ENCODE results near the gene MAML1. TPM values are rescaled to one million over a fixed set of nuclear protein-coding genes. Genes with fewer than 3 reads are reported as not detected.
A peak's percentile ranks its signal among the peaks of the same experiment; 100 is the strongest.

Gene MAML1
- total and polyA plus RNA-seq, 2 experiments from 2014 or later = 9.6 to 43.9 TPM

DNA sequence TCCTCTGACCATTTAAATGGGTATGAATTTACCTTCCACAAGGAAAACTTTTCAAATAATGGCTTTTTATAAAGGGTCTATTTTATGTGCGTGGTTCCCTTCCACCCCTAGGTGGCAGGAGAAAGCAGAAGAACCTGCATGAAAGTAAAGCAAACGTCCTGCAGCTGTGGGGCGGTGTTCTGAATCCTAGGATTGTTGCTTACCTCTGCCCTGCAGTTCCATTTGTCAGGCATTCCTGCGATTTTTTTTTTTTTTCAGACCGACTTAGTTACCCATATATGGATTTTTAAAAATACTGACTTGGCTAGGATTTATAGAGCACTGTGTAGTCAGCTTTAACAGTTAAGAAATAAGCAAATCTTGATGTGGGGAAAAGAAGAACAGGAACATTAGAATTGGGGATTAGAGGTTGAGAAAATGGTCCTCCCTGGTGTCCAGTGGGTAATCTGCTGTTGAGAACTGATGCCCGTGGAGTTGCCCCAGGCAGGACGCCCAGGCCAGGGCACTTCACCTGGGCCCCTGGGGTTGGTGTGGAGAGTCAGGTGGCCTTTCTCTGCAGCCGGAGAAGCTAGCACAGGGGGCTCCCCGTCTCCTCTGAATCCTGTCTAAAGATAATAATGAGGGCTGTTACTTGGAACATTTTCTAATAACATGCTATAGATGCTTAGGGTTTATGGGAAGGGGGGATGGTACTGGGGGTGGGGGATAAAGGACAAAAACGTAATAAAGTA lies 30.8 kb downstream of the MAML1 start (continued):
- TF ChIP-seq, protein P1, sequence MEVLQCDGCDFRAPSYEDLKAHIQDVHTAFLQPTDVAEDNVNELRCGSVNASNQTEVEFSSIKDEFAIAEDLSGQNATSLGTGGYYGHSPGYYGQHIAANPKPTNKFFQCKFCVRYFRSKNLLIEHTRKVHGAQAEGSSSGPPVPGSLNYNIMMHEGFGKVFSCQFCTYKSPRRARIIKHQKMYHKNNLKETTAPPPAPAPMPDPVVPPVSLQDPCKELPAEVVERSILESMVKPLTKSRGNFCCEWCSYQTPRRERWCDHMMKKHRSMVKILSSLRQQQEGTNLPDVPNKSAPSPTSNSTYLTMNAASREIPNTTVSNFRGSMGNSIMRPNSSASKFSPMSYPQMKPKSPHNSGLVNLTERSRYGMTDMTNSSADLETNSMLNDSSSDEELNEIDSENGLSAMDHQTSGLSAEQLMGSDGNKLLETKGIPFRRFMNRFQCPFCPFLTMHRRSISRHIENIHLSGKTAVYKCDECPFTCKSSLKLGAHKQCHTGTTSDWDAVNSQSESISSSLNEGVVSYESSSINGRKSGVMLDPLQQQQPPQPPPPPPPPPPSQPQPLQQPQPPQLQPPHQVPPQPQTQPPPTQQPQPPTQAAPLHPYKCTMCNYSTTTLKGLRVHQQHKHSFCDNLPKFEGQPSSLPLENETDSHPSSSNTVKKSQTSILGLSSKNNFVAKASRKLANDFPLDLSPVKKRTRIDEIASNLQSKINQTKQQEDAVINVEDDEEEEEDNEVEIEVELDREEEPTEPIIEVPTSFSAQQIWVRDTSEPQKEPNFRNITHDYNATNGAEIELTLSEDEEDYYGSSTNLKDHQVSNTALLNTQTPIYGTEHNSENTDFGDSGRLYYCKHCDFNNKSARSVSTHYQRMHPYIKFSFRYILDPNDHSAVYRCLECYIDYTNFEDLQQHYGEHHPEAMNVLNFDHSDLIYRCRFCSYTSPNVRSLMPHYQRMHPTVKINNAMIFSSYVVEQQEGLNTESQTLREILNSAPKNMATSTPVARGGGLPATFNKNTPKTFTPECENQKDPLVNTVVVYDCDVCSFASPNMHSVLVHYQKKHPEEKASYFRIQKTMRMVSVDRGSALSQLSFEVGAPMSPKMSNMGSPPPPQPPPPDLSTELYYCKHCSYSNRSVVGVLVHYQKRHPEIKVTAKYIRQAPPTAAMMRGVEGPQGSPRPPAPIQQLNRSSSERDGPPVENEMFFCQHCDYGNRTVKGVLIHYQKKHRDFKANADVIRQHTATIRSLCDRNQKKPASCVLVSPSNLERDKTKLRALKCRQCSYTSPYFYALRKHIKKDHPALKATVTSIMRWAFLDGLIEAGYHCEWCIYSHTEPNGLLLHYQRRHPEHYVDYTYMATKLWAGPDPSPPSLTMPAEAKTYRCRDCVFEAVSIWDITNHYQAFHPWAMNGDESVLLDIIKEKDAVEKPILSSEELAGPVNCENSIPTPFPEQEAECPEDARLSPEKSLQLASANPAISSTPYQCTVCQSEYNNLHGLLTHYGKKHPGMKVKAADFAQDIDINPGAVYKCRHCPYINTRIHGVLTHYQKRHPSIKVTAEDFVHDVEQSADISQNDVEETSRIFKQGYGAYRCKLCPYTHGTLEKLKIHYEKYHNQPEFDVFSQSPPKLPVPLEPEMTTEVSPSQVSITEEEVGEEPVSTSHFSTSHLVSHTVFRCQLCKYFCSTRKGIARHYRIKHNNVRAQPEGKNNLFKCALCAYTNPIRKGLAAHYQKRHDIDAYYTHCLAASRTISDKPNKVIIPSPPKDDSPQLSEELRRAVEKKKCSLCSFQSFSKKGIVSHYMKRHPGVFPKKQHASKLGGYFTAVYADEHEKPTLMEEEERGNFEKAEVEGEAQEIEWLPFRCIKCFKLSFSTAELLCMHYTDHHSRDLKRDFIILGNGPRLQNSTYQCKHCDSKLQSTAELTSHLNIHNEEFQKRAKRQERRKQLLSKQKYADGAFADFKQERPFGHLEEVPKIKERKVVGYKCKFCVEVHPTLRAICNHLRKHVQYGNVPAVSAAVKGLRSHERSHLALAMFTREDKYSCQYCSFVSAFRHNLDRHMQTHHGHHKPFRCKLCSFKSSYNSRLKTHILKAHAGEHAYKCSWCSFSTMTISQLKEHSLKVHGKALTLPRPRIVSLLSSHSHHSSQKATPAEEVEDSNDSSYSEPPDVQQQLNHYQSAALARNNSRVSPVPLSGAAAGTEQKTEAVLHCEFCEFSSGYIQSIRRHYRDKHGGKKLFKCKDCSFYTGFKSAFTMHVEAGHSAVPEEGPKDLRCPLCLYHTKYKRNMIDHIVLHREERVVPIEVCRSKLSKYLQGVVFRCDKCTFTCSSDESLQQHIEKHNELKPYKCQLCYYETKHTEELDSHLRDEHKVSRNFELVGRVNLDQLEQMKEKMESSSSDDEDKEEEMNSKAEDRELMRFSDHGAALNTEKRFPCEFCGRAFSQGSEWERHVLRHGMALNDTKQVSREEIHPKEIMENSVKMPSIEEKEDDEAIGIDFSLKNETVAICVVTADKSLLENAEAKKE (CRISPR knock-in tag; IDR thresholded peaks at IDR 0.05) = no peak

DNA sequence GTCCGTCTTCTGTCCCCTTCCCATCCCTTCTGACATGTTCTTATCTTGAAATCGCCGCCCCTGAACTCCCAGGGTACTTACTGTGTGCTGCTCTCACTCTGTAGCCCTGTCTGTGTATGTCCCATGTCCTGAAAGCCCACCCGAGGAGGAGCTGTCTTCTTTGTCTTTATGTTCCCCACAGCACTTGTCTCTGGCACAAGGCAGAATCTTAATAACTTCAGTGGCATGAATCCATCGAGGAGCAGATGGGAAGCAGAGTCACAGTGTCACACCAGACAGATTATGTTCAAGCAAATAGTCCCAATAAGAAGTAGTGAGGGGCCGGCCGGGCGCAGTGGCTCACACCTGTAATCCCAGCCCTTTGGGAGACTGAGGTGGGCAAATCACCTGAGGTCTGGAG lies 31.4 kb downstream of the MAML1 start:
- peaks cover 72% of the 10 kb centered on the region for H3K79me2 ChIP-seq (replicated peaks; ENCODE audit: insufficient read depth)
- no peak overlapping the region for H3K4me3 ChIP-seq
- no peak overlapping the region for H3K4me3 Mint-ChIP-seq
- peaks cover 29% of the 10 kb centered on the region; the same call in 1 of the 2 replicates for H3F3A ChIP-seq (replicated peaks; ENCODE audit: low read depth)
- H3K36me3 Mint-ChIP-seq (ENCODE audit: low read depth) = peaks cover 35% of the 10 kb centered on the region
- TF ChIP-seq ZNF331 (CRISPR knock-in tag; IDR thresholded peaks at IDR 0.05; ENCODE audit: low read depth) (no peak), CTCF (conservative IDR thresholded peaks at IDR 0.05; ENCODE audit: low read depth in 2 of 2) (no peak), EZH2phosphoT487 (IDR thresholded peaks at IDR 0.05; ENCODE audit: unreplicated experiment) (no peak), STAT1 (IDR thresholded peaks at IDR 0.05; ENCODE audit: unreplicated experiment) (no peak), EZH2 (IDR thresholded peaks at IDR 0.05; ENCODE audit: low read depth, unreplicated experiment) (no peak)
- TF ChIP-seq, protein P2, sequence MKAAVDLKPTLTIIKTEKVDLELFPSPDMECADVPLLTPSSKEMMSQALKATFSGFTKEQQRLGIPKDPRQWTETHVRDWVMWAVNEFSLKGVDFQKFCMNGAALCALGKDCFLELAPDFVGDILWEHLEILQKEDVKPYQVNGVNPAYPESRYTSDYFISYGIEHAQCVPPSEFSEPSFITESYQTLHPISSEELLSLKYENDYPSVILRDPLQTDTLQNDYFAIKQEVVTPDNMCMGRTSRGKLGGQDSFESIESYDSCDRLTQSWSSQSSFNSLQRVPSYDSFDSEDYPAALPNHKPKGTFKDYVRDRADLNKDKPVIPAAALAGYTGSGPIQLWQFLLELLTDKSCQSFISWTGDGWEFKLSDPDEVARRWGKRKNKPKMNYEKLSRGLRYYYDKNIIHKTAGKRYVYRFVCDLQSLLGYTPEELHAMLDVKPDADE (IDR thresholded peaks at IDR 0.05) = no peak
- TF ChIP-seq, protein P3, sequence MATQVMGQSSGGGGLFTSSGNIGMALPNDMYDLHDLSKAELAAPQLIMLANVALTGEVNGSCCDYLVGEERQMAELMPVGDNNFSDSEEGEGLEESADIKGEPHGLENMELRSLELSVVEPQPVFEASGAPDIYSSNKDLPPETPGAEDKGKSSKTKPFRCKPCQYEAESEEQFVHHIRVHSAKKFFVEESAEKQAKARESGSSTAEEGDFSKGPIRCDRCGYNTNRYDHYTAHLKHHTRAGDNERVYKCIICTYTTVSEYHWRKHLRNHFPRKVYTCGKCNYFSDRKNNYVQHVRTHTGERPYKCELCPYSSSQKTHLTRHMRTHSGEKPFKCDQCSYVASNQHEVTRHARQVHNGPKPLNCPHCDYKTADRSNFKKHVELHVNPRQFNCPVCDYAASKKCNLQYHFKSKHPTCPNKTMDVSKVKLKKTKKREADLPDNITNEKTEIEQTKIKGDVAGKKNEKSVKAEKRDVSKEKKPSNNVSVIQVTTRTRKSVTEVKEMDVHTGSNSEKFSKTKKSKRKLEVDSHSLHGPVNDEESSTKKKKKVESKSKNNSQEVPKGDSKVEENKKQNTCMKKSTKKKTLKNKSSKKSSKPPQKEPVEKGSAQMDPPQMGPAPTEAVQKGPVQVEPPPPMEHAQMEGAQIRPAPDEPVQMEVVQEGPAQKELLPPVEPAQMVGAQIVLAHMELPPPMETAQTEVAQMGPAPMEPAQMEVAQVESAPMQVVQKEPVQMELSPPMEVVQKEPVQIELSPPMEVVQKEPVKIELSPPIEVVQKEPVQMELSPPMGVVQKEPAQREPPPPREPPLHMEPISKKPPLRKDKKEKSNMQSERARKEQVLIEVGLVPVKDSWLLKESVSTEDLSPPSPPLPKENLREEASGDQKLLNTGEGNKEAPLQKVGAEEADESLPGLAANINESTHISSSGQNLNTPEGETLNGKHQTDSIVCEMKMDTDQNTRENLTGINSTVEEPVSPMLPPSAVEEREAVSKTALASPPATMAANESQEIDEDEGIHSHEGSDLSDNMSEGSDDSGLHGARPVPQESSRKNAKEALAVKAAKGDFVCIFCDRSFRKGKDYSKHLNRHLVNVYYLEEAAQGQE (IDR thresholded peaks at IDR 0.05; ENCODE audit: unreplicated experiment) = no peak
- DNase-seq (ENCODE audit: low spot score) (no peak), ATAC-seq (no peak)
- H3K4me1 ChIP-seq (ENCODE audit: insufficient read depth) = peaks cover 13% of the 10 kb centered on the region; the same call in 1 of the 2 replicates
- H3K27ac Mint-ChIP-seq = no peak overlapping the region
- H3K9me2 ChIP-seq (ENCODE audit: insufficient read depth) = no peaks in the 10 kb centered on the region
- no peak overlapping the region for H3K4me2 ChIP-seq
- H3K27ac ChIP-seq (ENCODE audit: low read depth) = 0 out of 2 replicates have a peak overlapping the region, but pooled peaks have one; percentile 39
- H4K20me1 ChIP-seq (replicated peaks; ENCODE audit: insufficient read depth) = peaks cover 45% of the 10 kb centered on the region
- H3K27me3 ChIP-seq (ENCODE audit: insufficient read depth) = no peaks in the 10 kb centered on the region
- H3K36me3 ChIP-seq (ENCODE audit: insufficient read depth) = peaks cover 16% of the 10 kb centered on the region
- H3K4me1 Mint-ChIP-seq = peaks cover 45% of the 10 kb centered on the region
- peaks cover 3% of the 10 kb centered on the region for H3K27me3 Mint-ChIP-seq (ENCODE audit: insufficient read depth, low read depth, poor library complexity)
- no peaks in the 10 kb centered on the region; the same call in 2 of the 3 replicates for H3K9me3 Mint-ChIP-seq
- H2AFZ ChIP-seq = no peak overlapping the region

All from GM23338 (cell line).